ENCODE measurements around the gene KCNMB2. TPM values are rescaled to one million over a fixed set of nuclear protein-coding genes. Genes with fewer than 3 reads are reported as not detected.
A peak's percentile ranks its signal among the peaks of the same experiment; 100 is the strongest.

Gene KCNMB2
- total RNA-seq, 1 donor from 2014 or later: 0.56 TPM

- intact Hi-C loops (cut with DNase I): no loop called here
- Histone ChIP-seq H3K4me3 (no peak overlapping the region), H3K4me1 (no peaks in the 10 kb centered on the region), H3K36me3 (no peaks in the 10 kb centered on the region), H3K27me3 (ENCODE audit: low read depth) (no peaks in the 10 kb centered on the region), H3K27ac (no peak overlapping the region), H3K9me3 (no peaks in the 10 kb centered on the region)
- DNase-seq: no peak
- ATAC-seq: no peak
- no peak for TF ChIP-seq CTCF (IDR thresholded peaks at IDR 0.05)
These were observed 52.4 kb downstream of the KCNMB2 start for GRCh38 chr3:178588628-178589027.

GRCh38 chr3:178593786-178594185, 57.5 kb downstream of the KCNMB2 start:
- Histone ChIP-seq H3K36me3 (no peaks in the 10 kb centered on the region), H3K4me3 (no peak overlapping the region), H3K27ac (no peak overlapping the region), H3K9me3 (no peaks in the 10 kb centered on the region), H3K27me3 (ENCODE audit: low read depth) (no peaks in the 10 kb centered on the region), H3K4me1 (no peaks in the 10 kb centered on the region)
- ATAC-seq (no peak), DNase-seq (no peak)
- intact Hi-C loops (cut with DNase I): no loop called here
- TF ChIP-seq CTCF (IDR thresholded peaks at IDR 0.05): no peak

GRCh38 chr3:178597371-178597770, 61.1 kb downstream of the KCNMB2 start:
- no peak for ATAC-seq
- no peak for DNase-seq
- intact Hi-C loops (cut with DNase I): no loop called here

GRCh38 chr3:178602856-178603255, 66.6 kb downstream of the KCNMB2 start:
- intact Hi-C loops (cut with DNase I): no loop called here
- Histone ChIP-seq H3K4me1 (no peaks in the 10 kb centered on the region), H3K9me3 (no peaks in the 10 kb centered on the region), H3K27me3 (ENCODE audit: low read depth) (no peaks in the 10 kb centered on the region), H3K27ac (no peak overlapping the region), H3K36me3 (no peaks in the 10 kb centered on the region), H3K4me3 (no peak overlapping the region)
- DNase-seq: no peak
- TF ChIP-seq CTCF (IDR thresholded peaks at IDR 0.05): no peak
- no peak for ATAC-seq

More at GRCh38 chr3:178597371-178597770, 61.1 kb downstream of the KCNMB2 start:
- Histone ChIP-seq H3K4me1 (no peaks in the 10 kb centered on the region), H3K27me3 (ENCODE audit: low read depth) (no peaks in the 10 kb centered on the region), H3K9me3 (no peaks in the 10 kb centered on the region), H3K4me3 (no peak overlapping the region), H3K36me3 (no peaks in the 10 kb centered on the region), H3K27ac (no peak overlapping the region)
- TF ChIP-seq CTCF (IDR thresholded peaks at IDR 0.05): no peak

GRCh38 chr3:178603735-178604134, 67.5 kb downstream of the KCNMB2 start:
- no peak for DNase-seq
- intact Hi-C loops (cut with DNase I): no loop called here
- Histone ChIP-seq H3K9me3 (no peaks in the 10 kb centered on the region), H3K27ac (no peak overlapping the region), H3K36me3 (no peaks in the 10 kb centered on the region), H3K27me3 (ENCODE audit: low read depth) (no peaks in the 10 kb centered on the region), H3K4me3 (no peak overlapping the region), H3K4me1 (no peaks in the 10 kb centered on the region)
- no peak for TF ChIP-seq CTCF (IDR thresholded peaks at IDR 0.05)
- no peak for ATAC-seq

- no peak for TF ChIP-seq CTCF (IDR thresholded peaks at IDR 0.05)
- H3K4me3 ChIP-seq: peak overlapping the region; percentile 0
These were observed 82.0 kb downstream of the KCNMB2 start for GRCh38 chr3:178618197-178618596.

More at GRCh38 chr3:178618197-178618596, 82.0 kb downstream of the KCNMB2 start:
- Histone ChIP-seq H3K4me1 (no peaks in the 10 kb centered on the region), H3K9me3 (no peaks in the 10 kb centered on the region), H3K36me3 (no peaks in the 10 kb centered on the region), H3K27ac (no peak overlapping the region), H3K27me3 (ENCODE audit: low read depth) (no peaks in the 10 kb centered on the region)
- ATAC-seq: no peak
- DNase-seq: no peak
- intact Hi-C loops (cut with DNase I): no loop called here

All from lower lobe of right lung (tissue), 2 donors.